NCI-H1436 treated with DMSO at 0.1 percent for 48 hours (cell line): Measurements from ENCODE around the gene ADARB1.
"Not testable (repeated sequence)": the region's sequence is repeated elsewhere in the genome, so short reads cannot be mapped to it uniquely, and the experiment has no call there.

Source experiments
- DNase-seq: peaks from one replicate; lab custom pipeline; 2025; lab: John Stamatoyannopoulos, UW

The ADARB1 gene

DNA sequence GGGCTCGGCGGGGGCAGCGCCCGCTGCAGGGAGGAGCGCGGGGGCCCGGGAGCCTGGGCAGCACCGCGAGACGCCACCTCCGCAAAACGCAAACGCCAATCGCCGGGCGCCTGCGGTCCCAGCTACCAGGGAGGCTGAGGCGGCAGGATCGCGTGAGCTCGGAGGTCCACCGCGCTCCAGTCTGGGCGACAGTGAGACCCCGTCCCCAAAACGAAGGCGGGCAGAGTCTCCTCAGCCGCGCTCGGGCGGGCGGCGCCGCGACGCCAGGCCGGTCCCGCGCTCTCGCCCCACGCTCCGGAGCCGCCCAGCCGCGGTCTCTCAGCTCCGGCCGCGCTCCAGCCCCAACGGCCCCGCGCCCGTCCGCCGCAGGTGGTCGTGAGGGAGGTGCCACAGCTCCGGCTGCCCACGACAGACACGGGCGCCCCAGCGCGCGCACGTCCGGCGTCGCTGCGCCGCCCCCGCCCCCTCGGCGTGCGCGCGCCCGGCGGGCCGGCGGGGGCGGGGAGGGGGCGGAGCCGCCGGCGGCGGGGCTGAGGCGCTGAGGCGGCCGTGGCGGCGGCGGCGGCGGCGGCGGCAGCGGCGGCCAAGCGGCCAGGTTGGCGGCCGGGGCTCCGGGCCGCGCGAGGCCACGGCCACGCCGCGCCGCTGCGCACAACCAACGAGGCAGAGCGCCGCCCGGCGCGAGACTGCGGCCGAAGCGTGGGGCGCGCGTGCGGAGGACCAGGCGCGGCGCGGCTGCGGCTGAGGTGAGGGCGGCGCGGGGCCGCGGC is at the start of gene ADARB1:
ADARB1 (plus strand) TSS at position 533 of the 770 bp plus-strand sequence. CDS start 97,077 bp downstream, outside the sequence.
- DNase-seq = no peak

GRCh38 chr21:45026066-45026745 is 48.2 kb upstream of the ADARB1 start:
- DNase-seq = no peak

- DNase-seq = no peak
Measured at GRCh38 chr21:45026826-45027225, 47.6 kb upstream of the ADARB1 start.

DNA sequence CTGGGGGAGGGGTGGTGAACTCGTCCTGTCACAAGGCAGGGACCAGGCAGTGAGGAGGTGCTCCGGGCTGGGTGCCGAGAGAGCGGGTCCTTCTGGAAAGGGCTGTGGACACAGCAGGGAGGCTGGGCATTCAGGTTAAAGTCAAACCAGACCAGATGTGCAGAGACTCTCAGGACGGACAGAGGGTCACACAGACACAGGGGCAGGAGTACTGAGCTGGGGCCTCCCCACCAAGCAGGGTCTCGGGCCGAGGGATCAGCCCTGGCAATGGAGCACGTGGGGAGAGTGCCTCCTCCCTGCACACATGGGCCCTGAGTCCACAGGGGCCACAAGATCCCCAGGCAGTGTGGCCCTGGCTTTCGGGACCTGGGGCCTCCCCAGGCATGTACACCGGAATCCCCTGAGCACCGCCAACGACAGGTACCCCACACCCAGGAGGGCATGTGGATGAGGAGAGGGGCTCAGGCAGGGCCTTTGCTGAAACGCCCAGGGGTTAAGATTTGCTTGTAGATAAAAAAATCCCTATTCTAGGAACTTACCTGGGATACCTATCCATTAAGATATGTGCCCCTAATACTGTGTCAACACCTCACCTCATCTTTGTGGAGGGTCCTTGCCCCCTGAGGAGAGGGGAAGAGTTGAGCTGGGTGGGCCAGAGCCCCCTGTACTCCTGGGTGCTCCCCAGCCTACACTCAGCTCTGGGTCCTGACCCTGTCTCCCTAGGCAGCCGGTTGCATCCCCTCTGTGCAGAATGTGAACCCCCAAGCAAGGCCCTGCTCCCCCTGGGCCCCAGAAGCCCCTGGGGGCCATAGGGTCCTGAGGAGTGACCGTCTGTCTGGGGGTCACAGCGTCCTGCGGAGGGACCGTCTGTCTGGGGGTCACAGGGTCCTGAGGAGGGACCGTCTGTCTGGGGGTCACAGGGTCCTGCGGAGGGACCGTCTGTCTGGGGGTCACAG is 46.9 kb upstream of the ADARB1 start:
- no peak for DNase-seq

- DNase-seq = not testable (repeated sequence)
Measured at GRCh38 chr21:45028645-45029044, 45.7 kb upstream of the ADARB1 start.

DNA sequence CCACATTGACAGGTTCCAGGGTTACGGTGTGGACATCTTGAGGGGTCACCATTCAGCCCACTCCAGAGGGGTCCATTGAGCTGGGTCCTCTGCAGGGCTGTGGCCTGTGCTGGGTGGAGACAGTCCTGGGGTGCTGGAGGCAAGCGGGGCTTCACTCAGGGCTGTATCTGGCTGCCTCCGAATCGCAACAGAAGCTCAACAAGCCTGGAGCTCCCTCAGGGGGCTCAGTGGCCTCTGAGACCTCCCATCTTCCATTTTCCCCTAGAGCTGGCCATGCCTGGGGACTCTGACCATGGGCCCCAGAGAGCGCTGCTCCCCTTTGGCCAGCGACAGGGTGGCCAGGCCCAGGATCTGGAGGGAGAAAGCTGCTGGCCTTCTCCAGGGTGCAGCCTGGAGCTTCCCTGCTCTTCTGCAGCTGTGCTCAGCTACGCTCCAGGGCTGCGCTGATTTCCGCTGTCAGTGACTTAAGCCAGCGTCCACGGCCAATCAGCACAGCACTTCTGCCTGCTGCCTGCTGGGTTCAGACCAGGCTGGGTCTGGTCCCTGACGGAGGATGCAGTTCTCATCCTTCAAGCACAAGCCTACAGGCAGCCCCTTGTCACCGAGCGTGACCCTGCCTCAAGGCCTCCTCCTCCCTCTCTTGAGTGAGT is 45.0 kb upstream of the ADARB1 start:
- DNase-seq = no peak

GRCh38 chr21:45029948-45030681 is 44.3 kb upstream of the ADARB1 start:
- no peak for DNase-seq

- no peak for DNase-seq
Measured at GRCh38 chr21:45030682-45031570, 43.5 kb upstream of the ADARB1 start.

- DNase-seq = no peak
Measured at GRCh38 chr21:45031571-45032191, 42.7 kb upstream of the ADARB1 start.

DNA sequence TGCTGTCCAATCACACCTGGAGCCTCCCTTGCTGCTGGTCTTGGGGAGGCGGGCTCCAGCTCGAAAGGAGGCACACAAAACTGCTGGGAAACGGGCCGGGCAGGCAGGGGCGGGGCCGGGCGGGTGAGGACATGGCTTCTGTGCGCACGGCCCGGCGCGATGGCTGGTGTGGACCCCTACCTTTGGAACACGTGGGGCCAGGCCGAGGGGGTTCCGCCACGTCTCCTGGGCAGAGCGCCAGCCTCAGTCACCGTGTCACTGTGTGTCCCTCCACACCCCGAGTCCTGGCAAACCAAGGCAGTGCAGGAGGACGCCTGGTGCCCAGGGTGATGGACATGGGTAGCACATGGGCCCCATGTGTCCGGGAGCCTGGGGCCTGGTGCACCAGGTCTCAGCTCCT is 42.0 kb upstream of the ADARB1 start:
- DNase-seq = no peak

GRCh38 chr21:45032977-45033710 is 41.2 kb upstream of the ADARB1 start:
- DNase-seq = no peak

GRCh38 chr21:45033791-45034555 is 40.4 kb upstream of the ADARB1 start:
- no peak for DNase-seq

GRCh38 chr21:45034556-45035476 is 39.6 kb upstream of the ADARB1 start:
- DNase-seq = no peak

- no peak for DNase-seq
Measured at GRCh38 chr21:45035477-45035848, 38.9 kb upstream of the ADARB1 start.

DNA sequence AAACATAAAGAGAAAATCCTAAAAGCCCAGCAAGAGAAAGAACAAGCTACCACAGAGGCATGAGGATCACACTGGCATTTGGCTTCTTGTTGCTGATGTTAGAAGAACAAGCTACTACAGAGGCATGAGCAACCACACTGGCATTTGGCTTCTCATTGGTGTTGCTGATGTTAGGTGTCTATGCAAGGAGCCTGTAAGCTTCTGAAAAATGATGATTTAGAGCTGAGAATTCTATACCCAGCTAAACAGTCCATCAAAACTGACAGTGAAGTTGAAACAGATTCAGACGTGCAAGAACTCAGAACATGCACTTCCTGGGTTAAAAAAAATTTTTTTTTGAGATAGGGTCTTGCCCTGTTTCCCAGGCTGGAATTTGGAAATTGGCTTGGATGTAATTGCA is 37.8 kb upstream of the ADARB1 start:
- no peak for DNase-seq

DNA sequence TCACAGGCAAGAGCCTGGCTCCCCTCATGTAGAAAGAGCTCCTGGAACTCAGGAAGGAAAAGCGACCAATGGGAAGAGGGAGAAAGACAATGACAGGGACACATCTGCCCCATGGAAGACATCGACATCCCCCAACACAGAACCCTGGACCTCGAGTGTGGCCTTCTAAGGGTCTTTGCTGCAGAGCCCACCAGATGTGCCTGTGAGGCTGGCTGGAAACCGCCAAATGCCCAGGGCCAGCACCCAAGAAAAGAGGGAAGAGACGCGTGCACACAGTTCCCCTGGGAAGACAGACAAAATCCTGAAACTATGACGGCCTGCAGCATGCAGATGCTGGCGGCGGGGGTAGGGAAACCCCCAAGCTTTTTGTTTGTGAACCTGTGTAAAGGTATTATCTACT is 36.4 kb upstream of the ADARB1 start:
- DNase-seq = no peak
